Naive thymus-derived CD4-positive, alpha-beta T cell (primary cell): ENCODE measurements around the gene RNF111. TPM values are rescaled to one million over a fixed set of nuclear protein-coding genes. Genes with fewer than 3 reads are reported as not detected.
A peak's percentile ranks its signal among the peaks of the same experiment; 100 is the strongest.

Source experiments
- ATAC-seq: fragments of 150-1000 bp; cut with Tn5 transposase; 2 replicates; pipeline ENCODE4 v1.10.0; 2021; ENCODE audit warnings: mild to moderate bottlenecking, moderate library complexity
- CTCF ChIA-PET: fragments of 350-600 bp; sonication (Branson Sonifier 250); formaldehyde crosslinking; loops from one replicate; lab custom pipeline; 2021; ENCODE audit warnings: antibody characterized with exemption; lab: Charles Lee
- POLR2A ChIA-PET: fragments of 350-600 bp; sonication (Branson Sonifier 250); formaldehyde crosslinking; loops from one replicate; lab custom pipeline; 2021; ENCODE audit warnings: antibody characterized with exemption, inconsistent platforms; lab: Charles Lee
- DNase-seq, 9 donors: peaks; one replicate each; pipeline versions ENCODE4 v3.0.0 to v3.0.0-alpha.2; 2020 to 2022; ENCODE audit warnings: mixed read lengths in 1 of 9
- H3K27ac ChIP-seq: one replicate; pipeline ENCODE4 v1.7.0; 2013; ENCODE audit warnings: mild to moderate bottlenecking, low read depth, low read length, moderate library complexity
- H3K27me3 ChIP-seq, 2 donors: one replicate each; pipeline ENCODE4 v1.7.0; 2013; ENCODE audit warnings: low read length in 2 of 2, mild to moderate bottlenecking in 2 of 2, moderate library complexity in 2 of 2; ENCODE audit not compliant: control insufficient read depth in 2 of 2, insufficient read depth in 2 of 2
- H3K36me3 ChIP-seq, 3 experiments: 1 replicate in 2 of 3; 2 replicates in 1 of 3; pipeline ENCODE4 v1.7.0; 2013; ENCODE audit warnings: low read length in 3 of 3, mild to moderate bottlenecking in 3 of 3, moderate library complexity in 1 of 3; ENCODE audit not compliant: insufficient read depth in 3 of 3, control insufficient read depth in 2 of 3
- H3K4me1 ChIP-seq, 2 donors: one replicate each; pipeline ENCODE4 v1.7.0; 2013; ENCODE audit warnings: low read length in 2 of 2, mild to moderate bottlenecking in 2 of 2, moderate library complexity in 1 of 2; ENCODE audit not compliant: control insufficient read depth in 2 of 2, insufficient read depth in 2 of 2
- H3K4me3 ChIP-seq: 2 replicates; pipeline ENCODE4 v1.7.0; 2013; ENCODE audit warnings: mild to moderate bottlenecking, low read length
- H3K9me3 ChIP-seq, 3 experiments: 1 replicate in 2 of 3; 2 replicates in 1 of 3; pipeline ENCODE4 v1.7.0; 2013; ENCODE audit warnings: low read length in 3 of 3; ENCODE audit not compliant: control insufficient read depth in 2 of 3
- H3K27ac Mint-ChIP-seq, 9 donors: one replicate each; pipeline ENCODE4 v1.8.0; 2020 to 2022; ENCODE audit warnings: mixed read lengths in 9 of 9, mild to moderate bottlenecking in 8 of 9, moderate library complexity in 5 of 9, inconsistent platforms in 2 of 9
- H3K27me3 Mint-ChIP-seq, 5 donors: one replicate each; pipeline ENCODE4 v1.8.0; 2021 to 2022; ENCODE audit warnings: mixed read lengths in 5 of 5, mild to moderate bottlenecking in 1 of 5
- H3K36me3 Mint-ChIP-seq, 5 donors: one replicate each; pipeline ENCODE4 v1.8.0; 2020 to 2022; ENCODE audit warnings: mixed read lengths in 5 of 5, mild to moderate bottlenecking in 3 of 5, inconsistent platforms in 1 of 5
- H3K4me1 Mint-ChIP-seq, 7 donors: one replicate each; pipeline ENCODE4 v1.8.0; 2020 to 2022; ENCODE audit warnings: mixed read lengths in 7 of 7, mild to moderate bottlenecking in 3 of 7, inconsistent platforms in 1 of 7
- H3K4me3 Mint-ChIP-seq, 10 donors: one replicate each; pipeline ENCODE4 v1.8.0; 2020 to 2022; ENCODE audit warnings: mild to moderate bottlenecking in 10 of 10, mixed read lengths in 10 of 10, moderate library complexity in 6 of 10, inconsistent platforms in 2 of 10
- H3K9me3 Mint-ChIP-seq, 11 donors: one replicate each; pipeline ENCODE4 v1.8.0; 2020 to 2022; ENCODE audit warnings: mixed read lengths in 11 of 11, mild to moderate bottlenecking in 4 of 11, inconsistent platforms in 1 of 11, moderate library complexity in 1 of 11
- intact Hi-C, 2 donors: fragments of 100-400 bp; cut with micrococcal nuclease; formaldehyde crosslinking; loops; one replicate each; pipeline ENCODE4 v1.15.1; 2023
- polyA plus RNA-seq, 2 donors: library from polyadenylated mRNA; unstranded; fragments of 300-500 nt; fragmentation: Illumina TruSeq; gene quantifications; one replicate each; pipeline ENCODE4 v1.2.3, GENCODE V29; 2021
- total RNA-seq, 6 experiments: library from RNA in 5 of 6; stranded (reverse) in 5 of 6; gene quantifications; 1 replicate in 5 of 6; 2 replicates in 1 of 6; pipeline ENCODE4 v1.2.3 and lab custom pipeline; 2021 to 2026

RNF111 gene
- total and polyA plus RNA-seq, 7 experiments from 2014 or later = 16.1 to 61.1 (median 51.2) TPM

DNA sequence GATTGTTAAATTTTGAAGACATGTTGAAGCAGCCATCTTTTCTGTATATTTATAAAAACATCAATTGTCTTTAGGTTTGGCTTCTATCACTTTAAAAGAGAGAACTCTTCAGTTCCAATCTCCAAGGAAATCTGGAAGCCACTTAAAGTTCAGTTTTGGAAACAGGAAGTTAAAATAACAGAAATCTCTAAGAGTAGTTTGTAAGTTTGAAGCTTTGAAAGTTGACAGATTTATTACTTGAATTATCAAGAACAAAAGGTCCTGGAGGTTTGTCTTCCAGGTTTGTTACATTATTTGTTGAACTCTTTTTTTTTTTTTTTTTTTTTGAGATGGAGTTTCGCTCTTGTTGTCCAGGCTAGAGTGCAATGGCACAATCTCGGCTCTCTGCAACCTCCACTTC is 30.0 kb downstream of the RNF111 start:
- Mint-ChIP-seq H3K9me3 (no peaks in the 10 kb centered on the region), H3K4me3 (no peak overlapping the region), H3K27me3 (no peaks in the 10 kb centered on the region), H3K27ac (no peak overlapping the region), H3K36me3 (peaks cover 0 to 25% (median 15%) of the 10 kb centered on the region in 5 donors), H3K4me1 (peaks cover 10 to 56% (median 40%) of the 10 kb centered on the region in 7 donors)
- CTCF ChIA-PET = interaction anchor here (0.7 kb wide), 2 partner anchors 28 to 91 kb away, joined by 5 read pairs; no protein-coding TSS in a partner anchor
- H3K27ac ChIP-seq = no peak overlapping the region
- intact Hi-C loops = no loop called here
- H3K36me3 ChIP-seq = peaks cover 0 to 3% (median 0%) of the 10 kb centered on the region in 3 experiments
- ATAC-seq (no peak), DNase-seq (no peak)
- H3K9me3 ChIP-seq = no peaks in the 10 kb centered on the region
- no peaks in the 10 kb centered on the region for H3K4me1 ChIP-seq
- no peak overlapping the region for H3K4me3 ChIP-seq
- POLR2A ChIA-PET = no interaction called here
- H3K27me3 ChIP-seq = no peaks in the 10 kb centered on the region

DNA sequence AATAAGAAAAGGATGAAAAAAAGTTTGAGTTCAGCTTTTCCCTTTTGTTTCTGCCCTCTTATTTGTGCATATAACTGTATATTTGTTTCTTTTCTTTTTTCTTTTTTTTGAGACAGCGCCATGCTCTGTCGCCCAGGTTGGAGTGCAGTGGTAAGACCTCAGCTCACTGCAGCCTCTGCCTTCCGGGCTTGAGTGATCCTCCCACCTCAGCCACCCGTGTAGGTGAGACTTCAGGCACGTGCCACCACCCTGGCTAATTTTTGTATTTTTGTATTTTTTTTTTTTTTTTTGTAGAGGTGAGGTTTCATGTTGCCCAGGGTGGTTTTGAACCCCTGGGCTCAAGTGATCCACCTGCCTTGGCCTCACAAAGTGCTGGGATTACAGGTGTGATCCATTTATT is 31.4 kb downstream of the RNF111 start:
- Mint-ChIP-seq H3K9me3 (no peaks in the 10 kb centered on the region), H3K36me3 (peaks cover 0 to 29% (median 18%) of the 10 kb centered on the region in 5 donors), H3K4me3 (no peak overlapping the region), H3K4me1 (peaks cover 12 to 53% (median 37%) of the 10 kb centered on the region in 7 donors), H3K27me3 (no peaks in the 10 kb centered on the region), H3K27ac (no peak overlapping the region)
- Histone ChIP-seq H3K9me3 (no peaks in the 10 kb centered on the region), H3K27ac (no peak overlapping the region), H3K27me3 (no peaks in the 10 kb centered on the region), H3K4me3 (no peak overlapping the region), H3K4me1 (no peaks in the 10 kb centered on the region), H3K36me3 (peaks cover 0 to 4% (median 0%) of the 10 kb centered on the region in 3 experiments)
- ATAC-seq (no peak), DNase-seq (no peak)
- CTCF ChIA-PET = no interaction called here
- POLR2A ChIA-PET = no interaction called here
- intact Hi-C loops = no loop called here

DNA sequence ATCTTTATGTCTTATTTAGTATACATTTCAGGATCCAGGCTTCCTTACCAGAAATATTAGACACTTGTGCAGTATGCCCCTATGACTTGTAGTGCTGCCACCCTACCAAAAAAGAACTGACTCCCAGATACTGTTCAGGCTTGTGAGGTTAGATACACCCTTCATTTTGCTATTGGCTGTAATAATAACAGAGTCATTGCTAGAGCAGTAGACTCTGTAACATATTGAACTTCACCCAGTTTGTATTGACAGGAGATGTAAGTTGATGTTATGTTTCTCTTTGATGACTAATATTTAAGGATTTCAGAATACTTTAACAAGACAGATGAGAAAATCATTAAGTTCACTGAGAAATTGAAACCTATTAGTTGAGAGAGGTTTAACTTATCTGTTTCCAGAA is 32.9 kb downstream of the RNF111 start:
- Histone ChIP-seq H3K4me3 (no peak overlapping the region), H3K4me1 (no peaks in the 10 kb centered on the region), H3K27ac (no peak overlapping the region), H3K27me3 (no peaks in the 10 kb centered on the region), H3K9me3 (no peaks in the 10 kb centered on the region), H3K36me3 (peaks cover 0 to 9% (median 0%) of the 10 kb centered on the region in 3 experiments)
- Mint-ChIP-seq H3K4me3 (no peak overlapping the region), H3K9me3 (no peaks in the 10 kb centered on the region), H3K36me3 (peaks cover 6 to 32% (median 27%) of the 10 kb centered on the region in 5 donors), H3K27ac (peak overlapping the region in 1 of 9 donors; percentile 13), H3K4me1 (peaks cover 12 to 51% (median 38%) of the 10 kb centered on the region in 7 donors), H3K27me3 (no peaks in the 10 kb centered on the region)
- ChIA-PET CTCF (no interaction called here), POLR2A (no interaction called here)
- intact Hi-C loops = no loop called here
- ATAC-seq = no peak
- no peak for DNase-seq

DNA sequence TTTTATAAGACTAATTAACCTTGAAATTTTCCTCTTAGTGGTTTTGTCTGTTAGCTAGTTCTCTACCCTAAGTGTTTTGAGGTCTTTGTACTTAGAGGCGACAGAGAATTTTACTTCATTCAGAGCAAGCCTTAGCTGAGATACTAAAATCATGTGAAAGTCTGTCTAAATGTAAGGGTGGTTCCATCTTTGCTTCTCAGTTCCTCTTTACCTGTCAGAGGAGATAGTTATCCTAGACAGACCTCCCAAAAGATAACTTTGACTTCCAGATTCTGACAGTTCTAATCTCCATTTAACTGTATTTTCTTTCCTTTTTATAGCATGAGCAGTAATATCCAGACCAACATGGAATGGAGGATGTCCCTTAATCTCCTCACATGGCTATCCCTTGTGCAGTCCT is 34.7 kb downstream of the RNF111 start:
- H3K27ac Mint-ChIP-seq = peak overlapping the region in 1 of 9 donors; percentile 20
- Histone ChIP-seq H3K27me3 (no peaks in the 10 kb centered on the region), H3K9me3 (no peaks in the 10 kb centered on the region), H3K4me3 (no peak overlapping the region), H3K36me3 (peaks cover 0 to 9% (median 0%) of the 10 kb centered on the region in 3 experiments), H3K27ac (no peak overlapping the region), H3K4me1 (no peaks in the 10 kb centered on the region)
- H3K4me1 Mint-ChIP-seq = peaks cover 7 to 46% (median 25%) of the 10 kb centered on the region in 7 donors
- intact Hi-C loops = no loop called here
- DNase-seq (no peak), ATAC-seq (no peak)
- ChIA-PET POLR2A (no interaction called here), CTCF (no interaction called here)
- H3K9me3 Mint-ChIP-seq = no peaks in the 10 kb centered on the region
- peaks cover 6 to 31% (median 19%) of the 10 kb centered on the region in 5 donors for H3K36me3 Mint-ChIP-seq
- no peak overlapping the region for H3K4me3 Mint-ChIP-seq
- no peaks in the 10 kb centered on the region for H3K27me3 Mint-ChIP-seq

DNA sequence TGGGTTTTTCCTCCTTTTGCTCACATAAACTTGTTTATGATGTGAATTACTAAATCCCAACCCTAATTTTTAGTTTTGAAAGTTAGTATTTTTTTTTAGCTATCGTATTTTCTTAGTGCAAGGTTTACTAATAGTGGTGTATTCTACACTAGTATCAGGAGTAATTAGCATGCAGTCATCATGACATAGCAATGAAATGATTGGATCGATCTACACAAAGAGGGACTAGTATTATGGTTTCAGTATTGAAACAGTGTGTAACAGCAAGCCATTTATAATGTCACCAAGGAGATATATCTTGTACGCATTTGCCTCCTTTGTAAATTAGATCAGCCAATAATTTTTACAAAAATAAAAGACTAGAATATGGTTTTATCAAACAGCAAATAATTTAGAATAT is 38.7 kb downstream of the RNF111 start:
- intact Hi-C loops = no loop called here

DNA sequence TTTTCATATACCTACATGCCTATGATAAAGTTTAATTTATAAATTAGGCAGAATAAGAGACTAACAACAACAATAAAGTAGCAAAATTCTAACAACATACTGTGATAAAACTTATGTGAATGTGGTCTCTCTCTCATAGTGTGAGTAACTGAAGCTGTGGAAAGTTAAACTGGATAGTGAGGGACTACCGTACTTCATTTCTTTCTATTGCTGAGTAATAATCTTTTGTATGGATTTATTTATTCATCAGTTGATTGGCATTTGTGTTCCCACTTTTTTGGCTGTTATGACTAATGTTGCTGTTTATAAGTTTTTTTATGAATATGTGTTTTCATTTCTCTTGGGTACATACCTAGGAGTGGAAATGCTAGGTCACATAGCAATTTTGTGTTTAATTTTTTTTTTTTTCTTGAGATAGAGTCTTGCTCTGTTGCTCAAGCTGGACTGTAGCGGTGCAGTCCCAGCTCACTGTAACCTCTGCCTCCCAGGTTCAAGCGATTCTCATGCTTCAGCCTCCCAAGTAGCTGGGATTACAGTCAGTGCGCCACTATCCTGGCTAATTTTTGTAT is 41.0 kb downstream of the RNF111 start:
- CTCF ChIA-PET = interaction anchor here (0.6 to 1.1 kb wide), 3 partner anchors 14 to 500 kb away, joined by 3 to 4 read pairs (median 3); no protein-coding TSS in a partner anchor
- DNase-seq (no peak), ATAC-seq (no peak)
- Histone ChIP-seq H3K9me3 (no peaks in the 10 kb centered on the region), H3K4me3 (no peak overlapping the region), H3K27me3 (no peaks in the 10 kb centered on the region), H3K36me3 (peaks cover 0 to 18% (median 3%) of the 10 kb centered on the region in 3 experiments), H3K4me1 (no peaks in the 10 kb centered on the region), H3K27ac (no peak overlapping the region)
- no peaks in the 10 kb centered on the region for H3K27me3 Mint-ChIP-seq
- intact Hi-C loops = no loop called here
- peaks cover 17 to 70% (median 49%) of the 10 kb centered on the region in 7 donors for H3K4me1 Mint-ChIP-seq
- no peak overlapping the region for H3K27ac Mint-ChIP-seq
- H3K9me3 Mint-ChIP-seq = no peaks in the 10 kb centered on the region
- POLR2A ChIA-PET = no interaction called here
- H3K36me3 Mint-ChIP-seq = peaks cover 16 to 50% (median 36%) of the 10 kb centered on the region in 5 donors
- no peak overlapping the region for H3K4me3 Mint-ChIP-seq

More for the DNA sequence above, 38.7 kb downstream of the RNF111 start:
- Histone ChIP-seq H3K9me3 (no peaks in the 10 kb centered on the region), H3K36me3 (peaks cover 0 to 14% (median under 1%) of the 10 kb centered on the region in 3 experiments), H3K27me3 (no peaks in the 10 kb centered on the region), H3K4me1 (no peaks in the 10 kb centered on the region), H3K27ac (no peak overlapping the region), H3K4me3 (no peak overlapping the region)
- peak overlapping the region in 1 of 9 donors; percentile 26 for H3K27ac Mint-ChIP-seq
- ATAC-seq = no peak
- H3K9me3 Mint-ChIP-seq = no peaks in the 10 kb centered on the region
- no peak for DNase-seq
- H3K27me3 Mint-ChIP-seq = no peaks in the 10 kb centered on the region
- H3K36me3 Mint-ChIP-seq = peaks cover 11 to 42% (median 30%) of the 10 kb centered on the region in 5 donors
- ChIA-PET POLR2A (no interaction called here), CTCF (no interaction called here)
- H3K4me1 Mint-ChIP-seq = peaks cover 14 to 59% (median 38%) of the 10 kb centered on the region in 7 donors
- no peak overlapping the region for H3K4me3 Mint-ChIP-seq

DNA sequence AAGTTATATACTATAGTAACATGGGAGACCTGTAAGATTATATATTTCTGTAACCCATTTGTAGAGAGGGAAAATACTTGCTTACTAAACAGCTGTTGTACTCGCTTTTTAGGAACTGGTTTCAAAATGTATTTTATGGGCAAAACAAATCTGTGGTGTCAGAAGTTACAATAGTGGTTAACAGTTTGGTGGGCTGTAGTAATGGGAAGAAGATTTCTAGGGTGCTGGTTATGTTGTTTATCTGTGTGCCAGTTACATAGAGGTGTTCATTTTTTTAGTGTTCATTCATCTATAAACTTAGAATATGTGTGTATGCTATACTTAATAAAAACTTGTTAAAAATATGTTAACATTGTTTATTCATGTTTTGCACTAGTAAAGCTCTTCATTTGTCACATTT is 42.1 kb downstream of the RNF111 start:
- Histone ChIP-seq H3K9me3 (no peaks in the 10 kb centered on the region), H3K36me3 (peaks cover 0 to 18% (median 3%) of the 10 kb centered on the region in 3 experiments), H3K27me3 (no peaks in the 10 kb centered on the region), H3K27ac (no peak overlapping the region), H3K4me3 (no peak overlapping the region), H3K4me1 (no peaks in the 10 kb centered on the region)
- Mint-ChIP-seq H3K36me3 (peaks cover 15 to 51% (median 36%) of the 10 kb centered on the region in 5 donors), H3K27me3 (no peaks in the 10 kb centered on the region), H3K4me1 (peaks cover 20 to 73% (median 53%) of the 10 kb centered on the region in 7 donors), H3K4me3 (no peak overlapping the region), H3K27ac (peak overlapping the region in 2 of 9 donors; percentile 13 to 38), H3K9me3 (no peaks in the 10 kb centered on the region)
- ATAC-seq (no peak), DNase-seq (no peak)
- ChIA-PET CTCF (interaction anchor here (1.1 kb wide), 1 partner anchor 72 kb away, joined by 3 read pairs; no protein-coding TSS in a partner anchor), POLR2A (no interaction called here)
- intact Hi-C loops = no loop called here
